Heart right ventricle (tissue), 16 donors: ENCODE results near the gene SPAG5. TPM values are rescaled to one million over a fixed set of nuclear protein-coding genes. Genes with fewer than 3 reads are reported as not detected.
A peak's percentile ranks its signal among the peaks of the same experiment; 100 is the strongest.

Experiments
- ATAC-seq, 8 donors: fragments of 200-7000 bp; cut with Tn5 transposase; one replicate each; pipeline ENCODE4 v1.9.1; 2020; ENCODE audit warnings: mild to moderate bottlenecking in 8 of 8, moderate library complexity in 8 of 8, moderate number of reproducible peaks in 1 of 8
- DNase-seq, 2 donors: peaks; one replicate each; pipeline ENCODE4 v3.0.0-alpha.2; 2020
- H3K27ac ChIP-seq, 10 donors: fragments of 200-600 bp; sonication (generic) in 2 of 10; one replicate each; pipeline versions ENCODE4 v1.5.0 to v1.8.0; 2020 to 2022; ENCODE audit warnings: mild to moderate bottlenecking in 3 of 10
- H3K27me3 ChIP-seq, 7 donors: fragments of 200-600 bp; one replicate each; pipeline ENCODE4 v1.8.0; 2021 to 2022; ENCODE audit warnings: mild to moderate bottlenecking in 2 of 7
- H3K36me3 ChIP-seq, 9 donors: fragments of 200-600 bp; sonication (generic) in 1 of 9; one replicate each; pipeline versions ENCODE4 v1.5.0 to v1.8.0; 2020 to 2022; ENCODE audit warnings: mild to moderate bottlenecking in 2 of 9
- H3K4me1 ChIP-seq, 9 donors: fragments of 200-600 bp; sonication (generic) in 1 of 9; one replicate each; pipeline versions ENCODE4 v1.5.0 to v1.8.0; 2020 to 2022; ENCODE audit warnings: mild to moderate bottlenecking in 4 of 9
- H3K4me3 ChIP-seq, 10 donors: fragments of 200-600 bp; sonication (generic) in 2 of 10; one replicate each; pipeline versions ENCODE4 v1.5.0 to v1.8.0; 2020 to 2022; ENCODE audit warnings: mild to moderate bottlenecking in 7 of 10, moderate library complexity in 2 of 10
- H3K9me3 ChIP-seq, 11 donors: fragments of 200-600 bp in 10 of 11; sonication (generic) in 2 of 11; one replicate each; pipeline versions ENCODE4 v1.5.0 to v1.8.0; 2013 to 2022; ENCODE audit warnings: mild to moderate bottlenecking in 2 of 11, control low read depth in 1 of 11, moderate library complexity in 1 of 11
- WGBS, 2 donors: extraction: QIAGEN DNeasy Blood & Tissue Kit; methylation state at CpG; one replicate each; pipeline ENCODE4 v1.1.7; 2013; ENCODE audit warnings: inconsistent platforms in 1 of 2; 5-methylcytosine and 5-hydroxymethylcytosine counted together
- intact Hi-C, 10 donors: fragments of 100-400 bp; cut with DNase I; formaldehyde crosslinking; loops; one replicate each; pipeline versions ENCODE4 v1.11.1 to v1.14.2; 2022
- polyA plus RNA-seq, 2 donors: library from polyadenylated mRNA; stranded (reverse); fragments of 200-250 nt; gene quantifications; one replicate each; pipeline ENCODE4 v1.2.3, GENCODE V29; 2013
- total RNA-seq, 10 donors: library from RNA; stranded (reverse); fragmentation: NEBNext Ultra II Directional in 3 of 10; extraction: Animal tissue kit (Norgen Biotek cat#: 25700) in 3 of 10; gene quantifications; one replicate each; pipeline versions ENCODE4 v1.2.1 to v1.2.4, GENCODE V29; 2021 to 2023
- TF ChIP-seq, protein P1 (sequence below), 9 donors: fragments of 200-600 bp; sonication (generic) in 2 of 9; IDR thresholded peaks; one replicate each; pipeline versions ENCODE4 v1.5.0 to v1.8.0; 2021 to 2022; ENCODE audit warnings: antibody characterized with exemption in 9 of 9, mild to moderate bottlenecking in 5 of 9, moderate library complexity in 1 of 9
- donor health status: Arrhythmogenic right ventricular cardiomyopathy.
- donor health status: ischemic (EF 13 %, LVEDD 7.1; RV severe dilation, severe dysfunction).
- donor health status: healthy with polysubstance abuse.
- donor health status: DM: no; HTN: yes; CAD: no.
- donor health status: DM: no; HTN: no; CAD: no.
- donor health status: ischemic (EF 25% LVEDD 6.9; RV normal size, moderate dysfunction).
- donor health status: ischemic (EF 25% LVEDD 5.7; RV mildly dilated, moderate dysfunction).
- donor health status: healthy.
- donor health status: DM: yes; HTN: yes; CAD: no.
- donor health status: Ischemic cardiomyopathy.
- donor health status: ischemic (EF 35%, LVEDD 5.7; RV mildly dilated, moderate dysfunction).
- donor health status: nonischemic (EF 11% LVEDD 7.7; RV severe dilation, severe dysfunction).
- donor health status: DM: yes; HTN: yes; CAD: no.
- donor health status: PGD.
- donor health status: ischemic (EF 29% LVEDD 5.4; RV normal size, mild dysfunction).
- donor health status: nonischemic (EF 23%, LVEDD 6.1; RV moderate dilation, normal function).

SPAG5 gene
- total and polyA plus RNA-seq, 12 donors: 0.55 to 6.5 (median 1.2) TPM

DNA sequence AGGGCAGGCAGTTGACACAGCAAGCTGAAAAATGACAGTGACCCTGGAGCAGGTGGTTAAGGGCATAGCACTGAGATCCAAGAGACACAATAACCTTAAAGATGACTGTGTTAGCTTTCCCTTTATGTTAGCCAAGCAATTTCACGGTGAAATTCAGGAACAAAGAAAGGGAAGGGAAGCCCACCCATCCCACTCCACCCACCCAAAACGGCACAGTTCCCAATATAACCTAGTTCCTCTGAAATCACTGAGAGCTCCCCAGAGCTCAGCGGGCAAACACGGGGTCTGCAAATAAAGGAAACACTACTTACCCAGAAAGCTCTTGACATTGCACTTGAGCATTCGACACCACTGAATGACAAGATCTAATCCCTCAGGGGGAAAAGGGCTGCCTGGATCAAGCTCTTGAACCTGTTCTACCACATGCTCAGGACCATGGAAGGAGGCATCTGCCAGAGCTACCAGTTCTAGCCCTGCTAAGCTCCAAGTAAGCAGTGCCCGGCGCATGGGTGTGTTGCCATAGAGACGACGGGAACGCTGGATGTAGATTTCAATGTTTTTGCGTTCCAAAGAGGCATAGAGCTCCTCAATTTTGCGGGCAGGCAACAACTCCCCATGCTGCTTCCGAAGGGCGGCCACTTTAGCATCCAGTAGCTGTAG, 35.5 kb upstream of the SPAG5 start:
- Histone ChIP-seq H3K36me3 (peaks cover 11 to 100% (median 94%) of the 10 kb centered on the region in 9 donors), H3K27me3 (no peaks in the 10 kb centered on the region), H3K4me3 (no peak overlapping the region), H3K4me1 (no peaks in the 10 kb centered on the region), H3K9me3 (no peaks in the 10 kb centered on the region), H3K27ac (no peak overlapping the region)
- 82 to 86% methylated on average over 14 of the region's 14 CpGs for WGBS, 2 donors
- ATAC-seq (no peak), DNase-seq (no peak)
- intact Hi-C loops: no loop called here
- TF ChIP-seq, protein P1, sequence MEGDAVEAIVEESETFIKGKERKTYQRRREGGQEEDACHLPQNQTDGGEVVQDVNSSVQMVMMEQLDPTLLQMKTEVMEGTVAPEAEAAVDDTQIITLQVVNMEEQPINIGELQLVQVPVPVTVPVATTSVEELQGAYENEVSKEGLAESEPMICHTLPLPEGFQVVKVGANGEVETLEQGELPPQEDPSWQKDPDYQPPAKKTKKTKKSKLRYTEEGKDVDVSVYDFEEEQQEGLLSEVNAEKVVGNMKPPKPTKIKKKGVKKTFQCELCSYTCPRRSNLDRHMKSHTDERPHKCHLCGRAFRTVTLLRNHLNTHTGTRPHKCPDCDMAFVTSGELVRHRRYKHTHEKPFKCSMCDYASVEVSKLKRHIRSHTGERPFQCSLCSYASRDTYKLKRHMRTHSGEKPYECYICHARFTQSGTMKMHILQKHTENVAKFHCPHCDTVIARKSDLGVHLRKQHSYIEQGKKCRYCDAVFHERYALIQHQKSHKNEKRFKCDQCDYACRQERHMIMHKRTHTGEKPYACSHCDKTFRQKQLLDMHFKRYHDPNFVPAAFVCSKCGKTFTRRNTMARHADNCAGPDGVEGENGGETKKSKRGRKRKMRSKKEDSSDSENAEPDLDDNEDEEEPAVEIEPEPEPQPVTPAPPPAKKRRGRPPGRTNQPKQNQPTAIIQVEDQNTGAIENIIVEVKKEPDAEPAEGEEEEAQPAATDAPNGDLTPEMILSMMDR (IDR thresholded peaks at IDR 0.05): no peak

DNA sequence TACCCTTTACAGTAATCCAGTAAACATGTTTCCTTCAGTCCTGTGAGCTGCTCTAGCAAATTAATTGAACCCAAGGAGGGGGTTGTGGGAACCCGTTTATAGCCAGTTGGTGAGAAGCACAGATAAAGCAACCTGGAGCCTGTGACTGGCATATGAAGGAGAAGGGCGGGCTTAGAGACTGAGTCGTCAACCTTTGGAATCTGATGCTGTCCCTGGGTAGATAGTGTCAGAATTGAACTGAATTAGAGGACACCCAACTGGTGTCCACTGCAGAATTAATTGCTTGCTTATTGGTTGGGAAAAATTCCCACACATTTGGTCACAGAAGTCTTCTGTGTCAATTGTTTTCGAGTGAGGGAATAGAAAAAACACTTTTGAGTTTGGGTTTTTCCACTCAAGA, 28.0 kb upstream of the SPAG5 start:
- Histone ChIP-seq H3K4me1 (peaks cover 0 to 19% (median 0%) of the 10 kb centered on the region in 9 donors), H3K9me3 (no peaks in the 10 kb centered on the region), H3K4me3 (no peak overlapping the region), H3K27me3 (no peaks in the 10 kb centered on the region), H3K36me3 (peaks cover 0 to 100% (median 55%) of the 10 kb centered on the region in 9 donors), H3K27ac (no peak overlapping the region)
- TF ChIP-seq, protein P1 (IDR thresholded peaks at IDR 0.05): no peak
- intact Hi-C loops: no loop called here
- DNase-seq (no peak), ATAC-seq (no peak)
- WGBS, 2 donors: 85 to 92% methylated on average over 4 of the region's 4 CpGs

DNA sequence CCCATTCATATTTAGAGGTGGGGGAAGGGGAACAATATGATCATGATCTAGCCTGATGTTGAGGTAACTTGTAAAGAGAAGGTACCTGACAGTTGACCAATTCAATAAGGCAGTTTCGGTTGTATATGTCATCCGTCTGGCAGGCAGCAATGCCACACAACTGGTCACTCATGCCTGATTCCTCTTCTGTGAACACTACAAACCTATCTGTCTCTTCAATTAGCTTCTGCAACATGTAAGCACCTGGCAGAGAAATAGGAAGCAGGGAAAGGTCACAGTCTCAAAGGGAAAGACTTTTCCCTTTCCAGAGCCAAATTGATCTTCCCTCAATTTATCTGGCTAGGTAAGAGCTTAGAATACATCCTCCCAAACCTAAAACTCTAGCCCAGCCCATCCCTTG, 25.3 kb upstream of the SPAG5 start:
- H3K27me3 ChIP-seq: no peaks in the 10 kb centered on the region
- peaks cover 0 to 19% (median 0%) of the 10 kb centered on the region in 9 donors for H3K4me1 ChIP-seq
- H3K4me3 ChIP-seq: no peak overlapping the region
- ATAC-seq: peak in 6 of 8 donors; percentile 10 to 46 (median 28)
- no peak for DNase-seq
- no peaks in the 10 kb centered on the region for H3K9me3 ChIP-seq
- WGBS, 2 donors: 81 to 90% methylated on average over 2 of the region's 2 CpGs
- TF ChIP-seq, protein P1 (IDR thresholded peaks at IDR 0.05): no peak
- intact Hi-C loops: no loop called here
- H3K27ac ChIP-seq: peak overlapping the region in 6 of 10 donors; percentile 34 to 58 (median 54)
- H3K36me3 ChIP-seq: peaks cover 4 to 100% (median 55%) of the 10 kb centered on the region in 9 donors

DNA sequence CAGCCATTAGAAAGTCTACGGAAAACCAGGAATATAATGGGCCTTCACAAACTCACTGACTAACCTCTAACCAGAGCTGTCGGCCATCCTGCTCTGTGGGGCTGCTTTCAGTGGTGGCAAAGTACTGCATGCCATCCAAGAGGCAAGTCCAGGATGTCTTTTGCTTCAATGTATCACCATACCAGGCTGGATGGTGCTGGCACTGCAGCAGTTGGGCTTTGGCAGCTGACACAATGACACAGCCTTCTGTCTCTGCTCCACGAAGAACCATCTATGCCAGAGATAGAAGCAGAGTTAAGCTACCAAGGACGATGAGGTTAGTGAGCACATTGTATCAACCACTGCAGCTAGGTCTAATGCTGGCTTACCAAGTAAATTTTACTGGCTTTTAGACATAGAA, 24.9 kb upstream of the SPAG5 start:
- no peaks in the 10 kb centered on the region for H3K27me3 ChIP-seq
- WGBS, 2 donors: 71 to 77% methylated on average over 4 of the region's 4 CpGs
- TF ChIP-seq, protein P1 (IDR thresholded peaks at IDR 0.05): no peak
- H3K4me1 ChIP-seq: peaks cover 0 to 19% (median 0%) of the 10 kb centered on the region in 9 donors
- DNase-seq (no peak), ATAC-seq (peak in 7 of 8 donors; percentile 58 to 88 (median 75))
- H3K9me3 ChIP-seq: no peaks in the 10 kb centered on the region
- H3K36me3 ChIP-seq: peaks cover 5 to 100% (median 59%) of the 10 kb centered on the region in 9 donors
- no peak overlapping the region for H3K4me3 ChIP-seq
- intact Hi-C loops: no loop called here
- H3K27ac ChIP-seq: peak overlapping the region in 7 of 10 donors; percentile 14 to 58 (median 53)
